ENCODE measurements around the gene CYP11A1.

- no peak for TF ChIP-seq NBN (IDR thresholded peaks at IDR 0.05)
- TF ChIP-seq POLR2A (IDR thresholded peaks at IDR 0.05; ENCODE audit: low read depth, low read length) = no peak
- no peak for TF ChIP-seq ZSCAN29 (IDR thresholded peaks at IDR 0.05)
- no peak for TF ChIP-seq RAD21 (IDR thresholded peaks at IDR 0.05; ENCODE audit: insufficient read depth, low read depth, low read length)
- no peak for TF ChIP-seq BHLHE40 (IDR thresholded peaks at IDR 0.05; ENCODE audit: borderline replicate concordance in 1 of 2, low read depth in 2 of 2, low read length in 1 of 2)
- no peak for TF ChIP-seq CTCF (IDR thresholded peaks at IDR 0.05 in 2 of 3, conservative IDR thresholded peaks at IDR 0.05 in 1 of 3; ENCODE audit: control insufficient read depth in 2 of 3, extremely low read depth in 1 of 3, insufficient read depth in 1 of 3, low read depth in 3 of 3, low read length in 3 of 3)
- no peak for TF ChIP-seq ETV6 (conservative IDR thresholded peaks at IDR 0.05 in 1 of 2, IDR thresholded peaks at IDR 0.05 in 1 of 2; ENCODE audit: borderline replicate concordance in 1 of 2, low read depth in 1 of 2)
- TF ChIP-seq KDM1A (IDR thresholded peaks at IDR 0.05; ENCODE audit: borderline replicate concordance) = no peak
- no peak for TF ChIP-seq EGR1 (IDR thresholded peaks at IDR 0.05; ENCODE audit: borderline replicate concordance in 1 of 2, low read depth in 2 of 2, low read length in 2 of 2)
- no peak for TF ChIP-seq CREB1 (IDR thresholded peaks at IDR 0.05; ENCODE audit: low read depth)
Observed at GRCh38 chr15:74380361-74381189, 13.1 kb upstream of the CYP11A1 start.
